T47D (cell line): Measurements from ENCODE around the gene SPAG5.

Experiments
- DNase-seq, 2 experiments: peaks; one replicate each; pipeline versions ENCODE4 v3.0.0 to v3.0.0-alpha.2; 2011 to 2012; ENCODE audit warnings: low read depth in 1 of 2, low spot score in 1 of 2
- JUND ChIP-seq: IDR thresholded peaks from 2 replicates; pipeline ENCODE4 v1.6.1; 2012; ENCODE audit warnings: low read depth
- in situ Hi-C: cut with HindIII; loops from 2 replicates; pipeline ENCODE4 v1.10.0; 2016; ENCODE audit warnings: low sequenced_read_pairs, low pct_unique_long_range_greater_than_20kb

The SPAG5 gene

GRCh38 chr17:28598799-28599310 is at the start of gene SPAG5:
Gene SPAG5, minus strand, starts transcription at chr17:28599025. Its CDS starts 79 bp downstream, at chr17:28598946.
- peak; percentile 95 to 96 for DNase-seq
- in situ Hi-C loops = no loop called here

GRCh38 chr17:28646039-28646754 is 47.4 kb upstream of the SPAG5 start:
- TF ChIP-seq JUND = no peak
- in situ Hi-C loops = no loop called here
- peak in 1 of 2 experiments; percentile 21 for DNase-seq

More at GRCh38 chr17:28598799-28599310, at the start of gene SPAG5:
- no peak for TF ChIP-seq JUND

GRCh38 chr17:28645576-28645939 is 46.7 kb upstream of the SPAG5 start:
- in situ Hi-C loops = no loop called here
- no peak for DNase-seq
- TF ChIP-seq JUND = no peak

GRCh38 chr17:28644787-28645575 is 46.2 kb upstream of the SPAG5 start, which contains the start of gene BLTP2:
Gene BLTP2, minus strand, starts transcription at chr17:28645158. Its CDS starts 102 bp downstream, at chr17:28645056.
- no peak for TF ChIP-seq JUND
- in situ Hi-C loops = no loop called here

GRCh38 chr17:28643983-28644786 is 45.4 kb upstream of the SPAG5 start:
- DNase-seq = peak; percentile 67 to 82
- TF ChIP-seq JUND = no peak

More at GRCh38 chr17:28644787-28645575, 46.2 kb upstream of the SPAG5 start, which contains the start of gene BLTP2:
- DNase-seq = peak; percentile 97 to 98

GRCh38 chr17:28641579-28641978 is 42.8 kb upstream of the SPAG5 start:
- in situ Hi-C loops = no loop called here
- no peak for DNase-seq
- TF ChIP-seq JUND = no peak

More at GRCh38 chr17:28643983-28644786, 45.4 kb upstream of the SPAG5 start:
- in situ Hi-C loops = no loop called here

- no peak for DNase-seq
- in situ Hi-C loops = no loop called here
- no peak for TF ChIP-seq JUND
Measured at GRCh38 chr17:28635506-28635905, 36.7 kb upstream of the SPAG5 start.

GRCh38 chr17:28634206-28634865 is 35.5 kb upstream of the SPAG5 start:
- peak; percentile 58 to 97 for DNase-seq
- TF ChIP-seq JUND = no peak
- in situ Hi-C loops = no loop called here

- TF ChIP-seq JUND = no peak
- in situ Hi-C loops = no loop called here
- DNase-seq = no peak
Measured at GRCh38 chr17:28626818-28627217, 28.0 kb upstream of the SPAG5 start.

GRCh38 chr17:28624148-28624547 is 25.3 kb upstream of the SPAG5 start:
- no peak for DNase-seq
- in situ Hi-C loops = no loop called here
- TF ChIP-seq JUND = no peak

GRCh38 chr17:28623696-28624095 is 24.9 kb upstream of the SPAG5 start:
- TF ChIP-seq JUND = no peak
- in situ Hi-C loops = no loop called here
- DNase-seq = no peak

GRCh38 chr17:28622186-28622585 is 23.4 kb upstream of the SPAG5 start:
- DNase-seq = no peak
- no peak for TF ChIP-seq JUND
- in situ Hi-C loops = no loop called here
